Hippocampal formation (tissue), 2 donors: ENCODE results near the gene LYPD4.

Experiments
- DNase-seq, 2 donors: peaks; one replicate each; lab custom pipeline; 2025; lab: John Stamatoyannopoulos, UW

Gene LYPD4

DNA sequence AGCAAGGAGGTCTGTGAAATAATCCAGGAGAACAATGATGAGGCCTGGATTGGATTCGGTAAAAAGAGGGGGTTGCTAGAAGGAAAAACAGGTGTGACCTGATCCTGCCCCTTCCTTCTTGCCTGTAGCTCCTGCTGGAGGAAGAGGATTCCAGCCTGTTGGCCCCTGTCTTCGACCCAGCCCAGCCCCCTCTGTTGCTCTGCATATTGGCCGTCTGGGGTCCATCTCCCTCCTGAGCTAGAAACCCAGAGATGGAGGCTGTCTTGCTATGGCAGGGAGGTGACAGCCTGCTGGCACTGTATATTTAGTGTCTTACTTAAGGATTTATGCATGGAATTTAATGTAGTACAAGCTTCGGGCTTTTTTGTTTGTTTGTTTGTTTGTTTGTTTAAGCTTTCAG is 7.0 kb upstream of the LYPD4 start:
- no peak for DNase-seq

DNA sequence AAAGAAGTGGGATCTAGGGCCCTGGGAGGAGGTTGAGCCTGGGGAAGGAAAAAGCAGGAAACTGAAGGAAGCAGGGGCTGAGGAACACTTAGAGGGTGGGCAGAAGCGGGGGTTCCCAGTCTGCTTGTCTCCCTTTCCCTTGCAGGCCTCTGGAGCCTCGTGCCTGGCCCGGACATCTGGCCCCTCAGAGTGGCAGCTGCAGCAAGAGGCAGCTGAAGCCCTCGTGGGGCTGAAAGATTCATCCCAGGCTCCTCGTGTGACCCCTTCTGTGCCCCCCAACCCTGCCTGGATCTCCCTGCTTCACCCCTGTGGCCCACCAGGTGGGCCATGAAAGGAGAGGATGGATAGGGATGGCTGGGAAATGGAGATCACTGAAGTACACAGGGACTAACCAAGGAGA is 5.9 kb upstream of the LYPD4 start:
- no peak for DNase-seq

DNA sequence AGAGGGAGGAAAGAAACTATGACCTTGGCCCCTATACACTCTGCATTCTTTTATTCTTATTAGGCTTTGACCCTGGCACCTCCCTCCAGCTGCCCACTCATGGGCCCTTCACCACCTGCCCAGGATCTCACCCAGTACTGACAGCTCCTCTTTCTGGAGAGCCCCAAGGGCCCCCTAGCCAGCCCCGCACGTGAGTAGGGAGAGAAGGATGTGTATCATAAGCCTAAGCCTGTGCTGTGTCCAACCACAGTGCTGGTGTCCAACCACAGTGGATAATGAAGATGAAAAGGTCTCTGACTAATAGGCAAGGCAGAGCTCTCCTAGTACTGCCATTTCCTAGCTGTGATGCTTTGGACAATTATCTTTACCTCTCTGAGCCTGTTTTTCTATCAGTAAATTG is 4.6 kb upstream of the LYPD4 start:
- no peak for DNase-seq

DNA sequence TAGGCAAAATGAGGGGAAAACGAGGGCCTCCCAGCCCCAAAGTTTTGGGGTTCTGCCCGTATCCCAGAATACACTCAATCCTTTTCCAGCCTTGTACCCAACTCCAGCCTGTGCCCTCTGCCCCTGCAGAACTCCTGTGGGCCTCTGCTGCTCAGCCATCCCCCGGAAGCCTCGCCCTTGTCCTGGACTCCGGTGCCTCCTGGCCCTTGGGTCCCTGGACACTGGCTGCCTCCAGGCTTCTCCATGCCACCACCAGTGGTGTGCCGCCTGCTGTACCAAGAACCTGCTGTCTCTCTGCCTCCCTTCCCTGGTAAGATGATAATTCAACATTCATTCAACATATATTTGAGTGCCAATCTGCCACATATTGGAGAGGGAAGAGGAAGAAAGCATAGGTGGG is 4.2 kb upstream of the LYPD4 start:
- no peak for DNase-seq

DNA sequence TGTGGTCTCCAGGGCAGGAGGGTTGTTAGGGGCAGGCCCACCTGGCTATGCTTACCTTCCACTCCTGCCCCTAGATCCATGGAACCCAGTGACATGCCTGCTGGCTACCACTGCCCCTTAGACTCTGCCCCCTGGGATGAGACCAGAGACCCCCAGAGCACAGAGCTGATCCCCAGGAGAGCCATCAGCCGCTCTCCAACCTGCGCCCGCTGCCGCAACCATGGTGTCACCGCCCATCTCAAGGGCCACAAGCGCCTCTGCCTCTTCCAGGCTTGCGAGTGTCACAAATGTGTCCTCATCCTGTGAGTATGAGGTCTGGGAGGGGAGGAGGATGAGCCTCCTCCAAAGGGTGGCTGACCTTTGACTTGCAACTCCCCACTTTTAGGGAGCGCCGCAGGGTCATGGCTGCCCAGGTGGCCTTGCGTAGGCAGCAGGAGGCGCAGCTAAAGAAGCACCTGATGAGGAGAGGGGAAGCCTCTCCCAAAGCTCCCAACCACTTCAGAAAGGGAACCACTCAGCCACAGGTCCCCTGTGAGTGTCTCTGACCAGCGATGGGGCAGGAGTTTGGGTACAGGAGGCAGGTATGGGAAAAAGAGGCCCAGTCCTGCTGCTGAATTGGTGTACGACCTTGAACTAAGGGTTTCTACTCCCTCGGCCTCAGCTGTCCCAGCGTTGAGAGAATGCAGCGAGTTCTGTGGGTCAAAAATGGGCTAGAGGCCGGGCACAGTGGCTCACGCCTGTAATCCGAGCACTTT is 3.0 kb upstream of the LYPD4 start:
- DNase-seq, result no peak

DNA sequence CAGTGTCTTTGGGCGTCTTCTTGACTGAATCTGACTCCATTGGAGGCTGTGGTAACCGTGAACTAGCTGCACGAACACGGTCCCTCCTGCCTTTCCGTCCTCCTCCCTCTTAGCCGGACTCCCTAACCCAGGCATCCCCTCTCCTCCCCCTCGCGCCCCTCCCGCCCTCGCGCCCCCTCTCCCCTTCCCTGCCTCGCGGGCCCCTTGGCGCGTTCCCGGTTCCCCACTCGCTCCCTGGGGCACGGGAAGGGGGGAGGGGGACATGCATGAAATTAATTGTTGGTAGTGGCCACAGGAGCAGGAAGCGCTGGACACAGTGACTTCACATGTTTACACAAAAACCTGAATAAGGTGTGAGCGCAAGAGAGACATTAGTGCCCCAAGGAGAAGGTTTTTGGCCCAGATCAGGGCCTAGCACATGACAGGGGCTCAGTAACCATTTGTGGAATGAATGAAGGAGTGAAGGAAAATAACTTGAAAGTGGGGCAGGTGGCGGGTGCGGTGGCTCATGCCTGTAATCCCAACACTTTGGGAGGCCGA is 638 bp upstream of the LYPD4 start:
- DNase-seq, result no peak

DNA sequence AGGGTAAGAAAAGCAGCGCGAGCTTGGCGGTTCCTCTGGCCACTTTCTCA is 343 bp upstream of the LYPD4 start, which contains the start of gene DMRTC2:
Gene DMRTC2 (plus strand): TSS at position 42 of the 50 bp plus-strand sequence. CDS start 2,387 bp downstream, outside the sequence.
- DNase-seq, result no peak

DNA sequence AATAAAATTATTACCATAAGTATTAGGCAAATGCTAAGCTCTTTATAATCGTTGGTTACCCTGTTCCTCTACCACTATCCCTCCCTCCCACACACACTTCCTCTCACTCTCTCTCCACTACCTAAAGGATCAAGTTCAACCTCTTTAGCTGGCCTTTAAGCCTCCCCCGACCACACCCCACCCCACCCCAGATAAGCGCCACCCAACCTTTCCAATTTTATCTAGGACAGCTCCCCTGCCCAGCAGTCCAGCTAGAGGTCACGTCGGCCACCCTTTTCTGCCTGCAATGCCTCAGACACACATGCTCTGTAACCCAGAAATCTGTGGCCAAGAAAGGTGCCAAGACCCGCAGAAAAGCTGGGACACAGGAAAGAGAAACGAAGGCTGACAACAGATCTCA is 1.1 kb downstream of the LYPD4 start:
- no peak for DNase-seq

DNA sequence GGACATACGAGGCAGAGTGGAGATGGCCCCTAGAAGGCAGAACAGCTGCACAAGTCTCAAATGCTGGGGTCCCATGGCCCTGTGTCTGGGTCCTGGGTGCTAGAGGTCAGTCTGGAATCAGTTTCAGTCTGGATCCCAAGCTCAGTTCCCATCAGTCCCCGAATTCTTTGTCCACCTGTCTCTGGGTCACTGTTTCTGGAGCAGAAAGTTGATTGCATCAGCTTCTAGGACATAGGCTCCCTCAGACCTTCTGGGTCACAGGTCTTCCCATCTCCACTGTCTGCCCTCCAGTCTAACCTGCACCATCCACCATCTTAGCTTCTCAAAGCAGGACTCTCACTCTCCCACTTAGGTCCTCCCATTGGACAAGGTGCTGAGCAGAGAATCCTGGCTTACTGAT is 5.3 kb downstream of the LYPD4 start:
- no peak for DNase-seq

DNA sequence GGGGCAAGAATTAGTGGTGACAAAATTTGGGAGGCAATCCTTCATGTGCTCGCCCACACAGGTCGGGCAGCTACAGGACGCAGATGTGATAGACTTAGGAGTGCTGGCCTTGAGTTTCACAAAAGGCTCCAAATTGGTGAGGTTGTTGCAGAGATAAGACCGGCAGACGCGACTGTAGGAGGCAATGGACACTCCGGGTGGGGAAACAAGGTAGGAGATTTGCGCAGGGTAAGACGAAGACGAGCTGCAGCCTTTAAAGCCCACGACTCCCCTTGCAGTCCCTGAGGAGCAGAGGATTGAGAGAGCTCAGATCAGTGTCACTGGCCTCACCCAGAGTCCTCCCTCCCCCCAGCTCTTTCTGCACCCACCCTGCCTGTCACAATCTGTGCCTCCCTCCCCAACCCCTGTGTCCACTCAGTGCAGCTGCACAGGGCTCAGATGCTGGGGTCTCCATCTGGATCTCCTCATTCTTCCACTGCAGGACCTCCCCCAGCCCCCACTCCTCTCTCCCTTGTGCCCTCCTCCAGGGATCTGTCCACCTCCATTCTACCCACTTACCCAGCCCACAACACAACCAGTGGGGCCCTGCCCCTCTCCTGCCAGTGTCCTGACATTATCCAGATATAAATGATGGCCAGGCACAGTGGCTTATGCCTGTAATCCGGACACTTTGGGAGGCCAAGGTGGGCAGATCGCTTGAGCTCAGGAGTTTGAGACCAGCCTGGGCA is 6.3 kb downstream of the LYPD4 start:
- no peak for DNase-seq

DNA sequence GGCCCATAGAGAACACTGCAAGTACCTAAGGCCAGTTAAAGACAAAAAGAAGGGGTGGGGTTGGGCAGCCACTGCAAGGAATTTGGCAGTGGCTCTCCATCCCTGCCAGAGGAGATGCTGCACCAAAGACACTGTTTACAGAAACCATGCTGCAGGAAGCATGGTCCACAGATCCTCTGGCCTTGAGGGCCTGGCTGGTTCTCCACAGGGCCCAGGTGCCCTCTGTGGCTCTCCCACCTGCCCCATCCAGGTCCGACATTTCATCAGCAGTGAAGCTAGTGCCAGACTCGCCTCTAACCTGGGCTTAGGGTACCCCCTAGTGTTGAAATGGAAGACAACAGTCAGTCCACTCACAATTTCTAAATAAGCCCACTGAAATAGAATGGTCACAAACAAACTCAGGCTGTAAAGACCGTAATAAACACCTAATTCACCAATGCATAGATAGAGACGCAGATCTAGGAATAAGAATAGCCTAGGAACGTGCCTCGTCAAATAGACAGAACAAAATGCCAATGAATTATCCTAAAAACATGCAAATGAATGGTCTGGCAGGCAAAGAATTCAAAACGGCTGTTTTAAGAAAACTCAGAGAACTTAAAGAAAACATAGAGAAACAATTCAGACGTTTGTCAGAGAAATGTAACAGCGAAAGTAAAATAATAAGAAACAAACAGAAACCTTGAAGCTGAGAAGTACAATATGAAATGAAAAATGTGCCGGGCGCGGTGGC is 23.3 kb downstream of the LYPD4 start:
- DNase-seq, result peak in 1 of 2 donors; percentile 15

DNA sequence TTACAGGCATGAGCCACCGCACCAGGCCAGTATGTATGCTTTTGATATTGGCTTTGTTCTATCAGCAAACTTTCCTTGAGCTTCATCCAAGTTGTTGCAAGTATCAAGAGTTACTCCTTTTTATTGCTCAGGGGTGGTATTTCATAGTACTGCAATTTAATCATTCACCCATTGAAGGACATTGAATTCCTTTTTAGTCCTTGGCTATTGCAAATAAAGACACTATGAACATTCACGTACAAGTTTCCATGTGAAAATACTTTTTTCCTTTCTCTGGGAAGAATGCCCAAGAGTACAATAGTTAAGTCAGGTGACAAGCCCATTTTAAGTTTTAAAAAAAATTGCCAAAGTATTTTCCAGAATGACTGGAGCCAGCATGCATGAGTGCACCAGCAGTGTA is 27.7 kb downstream of the LYPD4 start:
- no peak for DNase-seq

DNA sequence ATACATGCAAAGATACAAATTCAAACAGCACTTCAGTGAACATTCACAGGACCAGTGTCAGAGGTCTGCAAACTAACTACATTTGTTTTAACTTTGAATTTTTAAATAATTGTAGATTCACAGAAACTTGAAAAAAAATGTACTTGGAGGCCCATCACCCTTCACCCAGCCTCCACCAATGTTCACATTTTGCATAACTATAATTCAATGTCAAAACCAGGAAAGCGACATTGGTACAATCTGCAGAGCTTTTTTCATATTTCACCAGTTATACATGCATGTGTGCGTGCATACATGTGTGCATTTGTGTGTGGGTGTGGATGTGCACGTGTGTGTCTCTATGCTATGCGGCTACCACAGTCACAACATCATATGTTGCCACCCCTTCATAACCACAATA is 29.2 kb downstream of the LYPD4 start:
- no peak for DNase-seq

DNA sequence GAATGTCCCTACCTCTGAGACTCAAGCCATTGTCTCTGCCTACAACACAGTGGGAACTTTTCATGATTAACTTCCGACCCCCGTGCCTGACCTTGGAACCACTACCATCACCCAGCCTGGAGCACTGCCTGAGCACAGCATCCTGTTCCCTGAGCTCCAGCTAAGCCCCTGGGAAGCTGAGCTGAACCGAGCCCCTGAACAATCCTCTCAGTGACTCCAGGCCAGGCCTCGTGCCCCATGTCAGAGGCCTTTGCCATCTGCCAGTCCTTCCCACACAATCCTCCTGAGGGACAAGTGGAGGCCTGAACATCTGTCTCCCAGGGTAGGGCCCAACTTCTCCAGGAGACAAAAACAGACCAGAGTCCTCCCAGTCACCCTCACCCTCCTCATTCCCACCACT is 30.6 kb downstream of the LYPD4 start:
- no peak for DNase-seq

DNA sequence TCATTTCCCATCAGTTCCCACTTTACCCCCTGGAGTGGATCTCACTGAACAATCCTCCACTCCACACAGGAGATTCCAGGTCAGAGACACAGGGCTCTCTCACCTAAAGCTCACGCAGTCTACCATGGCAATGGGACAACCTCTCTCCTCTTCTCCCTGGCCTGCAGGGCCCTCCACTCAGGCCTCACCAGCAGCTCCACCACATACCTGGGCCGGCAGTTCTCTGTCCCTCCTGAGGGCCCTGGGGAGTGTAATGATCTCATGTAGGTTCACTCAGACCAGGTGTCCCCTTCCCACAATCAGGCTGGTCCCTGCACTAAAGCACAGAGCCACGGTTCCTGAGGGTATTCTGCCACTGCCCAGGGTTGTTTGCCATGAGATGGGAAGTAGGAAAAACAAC is 32.5 kb downstream of the LYPD4 start:
- DNase-seq, result no peak

DNA sequence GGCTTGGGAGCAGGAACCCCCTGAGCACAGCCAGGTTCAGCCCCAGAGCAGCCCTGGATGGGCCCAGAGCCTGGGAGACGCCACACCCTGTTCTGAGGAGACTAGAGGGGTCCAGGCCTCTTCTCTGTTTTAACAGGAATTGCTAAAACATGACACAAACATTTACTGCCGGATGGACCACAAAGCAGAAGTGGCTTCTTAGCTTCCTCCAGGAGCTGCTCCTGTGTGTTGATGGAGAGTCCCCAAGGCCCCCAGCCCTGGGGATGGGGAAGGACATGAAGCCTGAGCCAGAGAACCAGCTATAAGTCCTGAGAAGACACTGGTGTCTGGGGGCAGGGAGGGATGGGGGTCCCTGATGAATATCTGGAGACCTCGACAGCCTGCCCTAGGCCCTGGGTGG is 33.4 kb downstream of the LYPD4 start:
- DNase-seq, result peak in 1 of 2 donors; percentile 15

DNA sequence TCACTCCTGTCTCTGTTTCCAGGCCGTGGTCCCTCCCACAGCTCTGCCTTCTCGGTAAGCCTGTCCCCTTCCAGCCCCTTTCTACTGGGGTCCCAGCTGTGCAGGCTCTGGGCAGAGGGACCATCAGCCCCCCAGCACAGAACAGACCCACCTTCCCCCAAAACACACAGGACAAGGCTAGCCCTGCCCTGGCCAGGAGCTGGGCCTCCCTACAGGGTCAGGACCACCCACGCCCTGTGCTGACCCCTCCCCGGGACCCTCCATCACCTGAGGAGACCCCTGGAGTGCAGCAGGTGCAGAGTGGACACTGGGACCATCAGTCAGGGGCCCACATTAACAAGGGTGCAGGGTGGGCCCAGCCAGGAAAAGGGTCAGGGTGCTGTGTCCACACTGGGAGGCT is 34.2 kb downstream of the LYPD4 start:
- DNase-seq, result no peak

DNA sequence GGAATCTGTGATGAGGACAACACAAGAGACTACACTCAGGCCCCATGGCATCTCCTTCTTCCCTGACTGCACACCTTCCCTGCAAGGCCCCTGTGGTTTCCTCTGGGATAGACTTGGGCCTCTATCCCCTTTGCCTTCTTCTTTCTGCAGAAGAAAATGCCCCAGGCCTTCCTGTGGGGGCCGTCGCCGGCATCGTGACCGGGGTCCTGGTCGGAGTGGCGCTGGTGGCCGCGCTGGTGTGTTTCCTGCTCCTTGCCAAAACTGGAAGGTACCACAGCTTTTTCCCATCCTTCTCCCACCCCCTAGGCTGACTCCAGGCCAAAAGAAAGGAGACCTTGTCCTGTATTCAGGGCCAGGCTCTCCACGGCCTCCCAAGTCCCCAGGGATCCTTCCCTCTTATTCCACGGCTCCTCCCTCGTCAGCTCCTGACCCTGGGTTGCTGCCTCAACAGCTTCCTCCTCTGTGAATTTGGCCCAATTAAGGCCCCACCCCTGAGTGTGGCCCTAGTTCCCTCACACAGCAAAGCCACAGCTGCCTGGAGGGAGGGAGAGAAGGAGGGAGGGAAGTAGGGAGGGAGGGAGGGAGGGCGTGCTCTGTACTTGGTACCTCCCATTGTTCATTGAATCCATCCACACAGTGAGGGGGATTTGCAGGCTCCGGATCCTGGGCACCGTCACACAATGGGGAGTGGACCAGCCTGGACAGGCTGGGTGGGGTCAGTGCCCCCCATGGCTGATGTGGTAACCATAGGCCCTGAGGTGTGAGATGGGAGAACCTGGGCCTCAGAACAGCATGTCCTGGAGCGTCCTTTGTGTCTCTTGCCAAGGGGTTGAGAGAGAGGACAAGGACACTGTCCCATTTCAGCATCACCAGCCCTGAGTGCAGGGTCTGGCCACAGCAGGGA is 35.6 kb downstream of the LYPD4 start:
- DNase-seq, result no peak

DNA sequence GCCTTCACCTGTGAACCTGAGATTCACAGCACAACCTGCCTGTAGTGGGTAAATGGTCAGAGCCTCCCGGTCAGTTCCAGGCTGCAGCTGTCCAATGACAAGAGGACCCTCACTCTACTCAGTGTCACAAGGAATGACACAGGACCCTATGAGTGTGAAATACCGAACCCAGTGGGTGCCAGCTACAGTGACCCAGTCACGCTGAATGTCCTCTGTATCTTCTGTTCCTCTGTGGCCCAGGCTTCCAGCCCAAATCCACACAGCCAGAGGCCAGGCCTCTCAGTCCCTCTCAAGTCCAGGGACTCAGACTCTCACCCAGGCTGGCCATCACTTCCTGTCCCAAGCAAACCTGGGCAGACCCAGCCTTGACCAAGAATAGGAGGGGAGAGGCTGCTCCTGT is 37.3 kb downstream of the LYPD4 start:
- DNase-seq, result no peak

DNA sequence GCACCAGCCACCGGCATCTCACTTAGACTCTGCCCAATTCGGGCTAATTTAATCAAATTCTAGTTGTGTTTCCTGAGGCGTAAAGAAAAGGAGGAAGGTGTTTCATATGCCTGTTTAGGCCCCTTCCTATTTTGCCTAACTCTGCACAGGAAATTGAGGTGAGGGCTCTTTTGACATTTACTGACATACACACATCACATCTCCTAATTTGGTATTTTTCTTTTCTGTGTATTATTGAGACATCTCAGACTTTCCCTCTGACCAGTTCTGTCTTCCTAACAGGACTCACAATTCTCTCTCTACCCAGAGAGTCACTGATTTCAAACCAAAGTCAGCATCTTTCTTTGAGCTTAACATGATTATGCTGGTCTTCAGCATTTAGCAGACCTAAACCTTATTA is 40.1 kb downstream of the LYPD4 start:
- DNase-seq, result no peak

DNA sequence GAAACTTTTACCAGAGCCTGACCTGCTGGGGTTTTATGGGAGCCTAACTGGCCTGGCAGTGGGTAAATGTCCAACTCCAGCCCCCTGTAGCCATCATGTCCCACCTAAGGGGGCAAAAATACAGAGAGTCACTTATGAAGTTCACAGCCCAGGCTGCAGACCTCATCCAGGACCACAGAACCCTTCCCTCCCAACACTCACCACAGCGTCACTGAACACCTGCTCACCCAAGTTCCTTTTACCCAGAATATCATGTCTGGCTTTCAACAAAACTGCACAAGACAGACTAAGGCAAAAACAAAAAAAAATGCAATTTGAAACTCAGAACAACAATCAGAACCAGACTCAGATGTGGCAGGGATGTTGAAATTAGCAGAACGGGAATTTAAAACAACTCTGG is 41.7 kb downstream of the LYPD4 start:
- no peak for DNase-seq

DNA sequence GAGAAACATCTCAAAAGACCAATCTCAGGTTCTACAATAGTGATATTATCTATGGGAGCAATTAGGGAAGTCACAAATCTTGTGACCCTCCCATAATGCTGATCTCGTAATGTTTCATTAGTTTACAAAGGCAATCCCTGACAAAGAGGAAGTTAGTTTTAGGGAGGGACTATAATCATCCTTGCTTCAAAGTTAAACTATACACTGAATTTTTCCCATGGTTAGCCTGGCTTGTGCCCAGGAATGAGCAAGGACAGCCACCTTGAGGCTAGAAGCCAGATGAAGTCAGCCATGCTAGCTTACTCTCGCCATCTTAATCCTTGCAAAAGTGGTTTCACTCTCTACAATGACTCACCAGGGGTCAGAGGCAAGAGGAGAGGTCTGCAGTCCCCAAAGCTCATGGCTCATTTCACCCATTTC is 42.7 kb downstream of the LYPD4 start:
- DNase-seq, result no peak
